Measurements from ENCODE around the gene RPLP2. TPM values are rescaled to one million over a fixed set of nuclear protein-coding genes. Genes with fewer than 3 reads are reported as not detected.

Gene RPLP2
- total RNA-seq, 1 donor from 2014 or later = 2,188 TPM

GRCh38 chr11:859394-860131, 49.8 kb downstream of the RPLP2 start:
- H3K27ac Mint-ChIP-seq (ENCODE audit: unreplicated experiment) = no peak overlapping the region
- H3K27me3 Mint-ChIP-seq (ENCODE audit: unreplicated experiment) = peaks cover 25% of the 10 kb centered on the region
- no peak overlapping the region for H3K4me3 Mint-ChIP-seq (ENCODE audit: unreplicated experiment)
- no peak for DNase-seq (ENCODE audit: low spot score)
- peaks cover 4% of the 10 kb centered on the region for H3K36me3 Mint-ChIP-seq (ENCODE audit: low read depth, unreplicated experiment)
- TF ChIP-seq CTCF (IDR thresholded peaks at IDR 0.05; ENCODE audit: unreplicated experiment) = no peak
- H3K9me3 Mint-ChIP-seq (ENCODE audit: unreplicated experiment) = no peaks in the 10 kb centered on the region
- H3K4me1 Mint-ChIP-seq (ENCODE audit: unreplicated experiment) = peaks cover 4% of the 10 kb centered on the region

GRCh38 chr11:860234-861104, 50.7 kb downstream of the RPLP2 start:
- Mint-ChIP-seq H3K27me3 (ENCODE audit: unreplicated experiment) (peaks cover 29% of the 10 kb centered on the region), H3K4me3 (ENCODE audit: unreplicated experiment) (no peak overlapping the region), H3K27ac (ENCODE audit: unreplicated experiment) (no peak overlapping the region), H3K4me1 (ENCODE audit: unreplicated experiment) (peaks cover 4% of the 10 kb centered on the region), H3K36me3 (ENCODE audit: low read depth, unreplicated experiment) (peaks cover 4% of the 10 kb centered on the region), H3K9me3 (ENCODE audit: unreplicated experiment) (no peaks in the 10 kb centered on the region)
- DNase-seq (ENCODE audit: low spot score) = no peak
- no peak for TF ChIP-seq CTCF (IDR thresholded peaks at IDR 0.05; ENCODE audit: unreplicated experiment)

GRCh38 chr11:861105-861479, 51.3 kb downstream of the RPLP2 start:
- Mint-ChIP-seq H3K9me3 (ENCODE audit: unreplicated experiment) (no peaks in the 10 kb centered on the region), H3K27me3 (ENCODE audit: unreplicated experiment) (peaks cover 29% of the 10 kb centered on the region), H3K4me1 (ENCODE audit: unreplicated experiment) (peaks cover 4% of the 10 kb centered on the region), H3K4me3 (ENCODE audit: unreplicated experiment) (no peak overlapping the region), H3K36me3 (ENCODE audit: low read depth, unreplicated experiment) (peaks cover 4% of the 10 kb centered on the region), H3K27ac (ENCODE audit: unreplicated experiment) (no peak overlapping the region)
- no peak for DNase-seq (ENCODE audit: low spot score)
- TF ChIP-seq CTCF (IDR thresholded peaks at IDR 0.05; ENCODE audit: unreplicated experiment) = no peak

- H3K36me3 Mint-ChIP-seq (ENCODE audit: low read depth, unreplicated experiment) = peaks cover 4% of the 10 kb centered on the region
- DNase-seq (ENCODE audit: low spot score) = no peak
- peaks cover 24% of the 10 kb centered on the region for H3K27me3 Mint-ChIP-seq (ENCODE audit: unreplicated experiment)
- H3K4me1 Mint-ChIP-seq (ENCODE audit: unreplicated experiment) = no peaks in the 10 kb centered on the region
- no peaks in the 10 kb centered on the region for H3K9me3 Mint-ChIP-seq (ENCODE audit: unreplicated experiment)
- no peak for TF ChIP-seq CTCF (IDR thresholded peaks at IDR 0.05; ENCODE audit: unreplicated experiment)
- H3K27ac Mint-ChIP-seq (ENCODE audit: unreplicated experiment) = no peak overlapping the region
- H3K4me3 Mint-ChIP-seq (ENCODE audit: unreplicated experiment) = no peak overlapping the region
These were observed 52.4 kb downstream of the RPLP2 start for GRCh38 chr11:862081-862661.

Other genes starting within 250 kb of the RPLP2 start
- gene LMNTD2, start 249.2 kb upstream of the RPLP2 start, total RNA-seq (ENCODE audit: unreplicated experiment) = 4.2 TPM
- gene RASSF7, start 249.0 kb upstream of the RPLP2 start, total RNA-seq (ENCODE audit: unreplicated experiment) = 8.9 TPM
- gene PHRF1, start 233.5 kb upstream of the RPLP2 start, total RNA-seq (ENCODE audit: unreplicated experiment) = 29.5 TPM
- gene IRF7, start 194.0 kb upstream of the RPLP2 start, total RNA-seq (ENCODE audit: unreplicated experiment) = 11.6 TPM
- gene CDHR5, start 185.0 kb upstream of the RPLP2 start, total RNA-seq (ENCODE audit: unreplicated experiment) = not detected
- gene SCT, start 182.8 kb upstream of the RPLP2 start, total RNA-seq (ENCODE audit: unreplicated experiment) = 1.8 TPM
- gene DRD4, start 172.7 kb upstream of the RPLP2 start, total RNA-seq (ENCODE audit: unreplicated experiment) = 0.33 TPM
- 118 TPM for gene DEAF1, start 114.7 kb upstream of the RPLP2 start, total RNA-seq (ENCODE audit: unreplicated experiment)
- gene TMEM80, start 114.2 kb upstream of the RPLP2 start, total RNA-seq (ENCODE audit: unreplicated experiment) = 22.9 TPM
- gene EPS8L2, start 103.7 kb upstream of the RPLP2 start, total RNA-seq (ENCODE audit: unreplicated experiment) = 8.0 TPM
- gene TALDO1, start 62.5 kb upstream of the RPLP2 start, total RNA-seq (ENCODE audit: unreplicated experiment) = 123 TPM
- 36.5 TPM for gene GATD1, start 32.5 kb upstream of the RPLP2 start, total RNA-seq (ENCODE audit: unreplicated experiment)
- not detected for gene CEND1, start 19.9 kb upstream of the RPLP2 start, total RNA-seq (ENCODE audit: unreplicated experiment)
- 17.8 TPM for gene SLC25A22, start 11.7 kb upstream of the RPLP2 start, total RNA-seq (ENCODE audit: unreplicated experiment)
- gene PIDD1, start 4.7 kb upstream of the RPLP2 start, total RNA-seq (ENCODE audit: unreplicated experiment) = 13.7 TPM
- gene PNPLA2, start 8.9 kb downstream of the RPLP2 start, total RNA-seq (ENCODE audit: unreplicated experiment) = 40.5 TPM
- gene CRACR2B, start 18.0 kb downstream of the RPLP2 start, total RNA-seq (ENCODE audit: unreplicated experiment) = 28.8 TPM
- gene CD151, start 23.0 kb downstream of the RPLP2 start, total RNA-seq (ENCODE audit: unreplicated experiment) = 49.6 TPM
- gene POLR2L, start 32.6 kb downstream of the RPLP2 start, total RNA-seq (ENCODE audit: unreplicated experiment) = 76.7 TPM
- 26.4 TPM for gene TSPAN4, start 32.9 kb downstream of the RPLP2 start, total RNA-seq (ENCODE audit: unreplicated experiment)
- 69.3 TPM for gene CHID1, start 100.8 kb downstream of the RPLP2 start, total RNA-seq (ENCODE audit: unreplicated experiment)
- 287 TPM for gene AP2A2, start 115.9 kb downstream of the RPLP2 start, total RNA-seq (ENCODE audit: unreplicated experiment)
- gene MUC6, start 226.8 kb downstream of the RPLP2 start, total RNA-seq (ENCODE audit: unreplicated experiment) = not detected

Data from endothelial cell (in vitro differentiated cells).